ENCODE measurements around the gene PHETA1.

GRCh38 chr12:111398530-111398929, 29.6 kb upstream of the PHETA1 start:
- TF ChIP-seq CTCF (conservative IDR thresholded peaks at IDR 0.05; ENCODE audit: low read depth in 2 of 2) (no peak), JUNB (IDR thresholded peaks at IDR 0.05; ENCODE audit: unreplicated experiment) (no peak), REST (IDR thresholded peaks at IDR 0.05; ENCODE audit: unreplicated experiment) (no peak), POLR2AphosphoS5 (IDR thresholded peaks at IDR 0.05; ENCODE audit: low read depth) (no peak), CREB1 (CRISPR knock-in tag; IDR thresholded peaks at IDR 0.05; ENCODE audit: low read depth) (no peak), EZH2 (IDR thresholded peaks at IDR 0.05; ENCODE audit: low read depth, unreplicated experiment) (no peak), STAT1 (IDR thresholded peaks at IDR 0.05; ENCODE audit: unreplicated experiment) (no peak), ETS1 (IDR thresholded peaks at IDR 0.05) (no peak)

All from GM23338 (cell line).